Motor neuron (in vitro differentiated cells): ENCODE data around the gene CD2. TPM values are rescaled to one million over a fixed set of nuclear protein-coding genes. Genes with fewer than 3 reads are reported as not detected.
"Not testable (repeated sequence)": the region's sequence is repeated elsewhere in the genome, so short reads cannot be mapped to it uniquely, and the experiment has no call there.

Experiments
- ATAC-seq, 8 experiments: fragments of 200-7000 bp; cut with Tn5 transposase; replicated peaks in 6 of 8; 2 replicates each; pipeline ENCODE4 v1.8.0; 2021; ENCODE audit warnings: mild to moderate bottlenecking in 8 of 8, moderate library complexity in 8 of 8
- H3K27ac ChIP-seq, 2 donors: fragments of 250-450 bp; sonication (Bioruptor Pico); 2 replicates each; pipeline ENCODE4 v1.9.0; 2021; ENCODE audit warnings: antibody characterized with exemption in 2 of 2, mild to moderate bottlenecking in 2 of 2, moderate library complexity in 1 of 2
- H3K4me1 ChIP-seq, 2 donors: fragments of 250-450 bp; sonication (Bioruptor Pico); replicated peaks in 1 of 2; 2 replicates each; pipeline ENCODE4 v1.6.1; 2021; ENCODE audit warnings: antibody characterized with exemption in 2 of 2, mild to moderate bottlenecking in 2 of 2, moderate library complexity in 1 of 2
- H3K4me3 ChIP-seq, 5 donors: fragments of 250-450 bp; sonication (Bioruptor Pico); 2 replicates each; pipeline ENCODE4 v1.9.0; 2021; ENCODE audit warnings: antibody characterized with exemption in 5 of 5, mild to moderate bottlenecking in 5 of 5, moderate library complexity in 4 of 5
- WGBS, 10 experiments: fragments of 450-650 bp; shearing (Covaris generic); methylation state at CpG; one replicate each; pipeline ENCODE4 v1.0.0; 2022; 5-methylcytosine and 5-hydroxymethylcytosine counted together
- in situ Hi-C, 9 experiments: fragments of 400-800 bp; cut with MboI; loops; one replicate each; pipeline ENCODE4 v1.15.0; 2021; ENCODE audit warnings: low sequenced_read_pairs in 9 of 9, low pct_unique_long_range_greater_than_20kb in 2 of 9; ENCODE audit not compliant: unreplicated experiment in 9 of 9
- total RNA-seq, 8 experiments: library from RNA; unstranded; fragments of 300-600 nt; gene quantifications; 2 replicates each; pipeline versions ENCODE4 v1.2.3 to v1.2.4, GENCODE V29; 2022

Gene CD2
- total RNA-seq, 8 experiments from 2014 or later, result 0.13 to 0.66 (median 0.42) TPM; not detected in 4

DNA sequence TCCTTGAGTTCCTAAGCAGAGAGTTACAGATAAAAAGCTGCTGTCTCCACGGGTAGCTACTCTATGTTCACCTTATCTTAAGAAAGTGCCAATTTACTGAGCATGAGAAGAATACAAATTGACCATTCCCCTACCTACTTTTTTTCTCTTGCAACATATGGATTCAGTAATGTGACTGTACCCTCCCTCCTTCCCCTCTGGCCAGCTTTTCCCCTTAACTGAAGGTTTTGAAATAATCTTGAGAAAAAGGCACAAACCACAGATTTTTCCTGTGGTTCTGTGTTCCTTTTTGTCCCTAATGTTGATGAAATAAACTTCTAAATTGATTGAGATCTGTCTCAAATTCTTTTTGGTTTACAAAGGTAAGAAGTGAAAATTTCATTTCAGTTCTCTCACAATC is 2.6 kb upstream of the CD2 start:
- Histone ChIP-seq H3K4me3 (no peak overlapping the region), H3K4me1 (no peaks in the 10 kb centered on the region), H3K27ac (no peak overlapping the region)
- 0 to 89% (median 55%) methylated on average over 1 of the region's 1 CpG; no CpG with 5 or more reads in 1 of the 10 experiments for WGBS, 10 experiments
- in situ Hi-C loops, result no loop called here
- ATAC-seq, result no peak

DNA sequence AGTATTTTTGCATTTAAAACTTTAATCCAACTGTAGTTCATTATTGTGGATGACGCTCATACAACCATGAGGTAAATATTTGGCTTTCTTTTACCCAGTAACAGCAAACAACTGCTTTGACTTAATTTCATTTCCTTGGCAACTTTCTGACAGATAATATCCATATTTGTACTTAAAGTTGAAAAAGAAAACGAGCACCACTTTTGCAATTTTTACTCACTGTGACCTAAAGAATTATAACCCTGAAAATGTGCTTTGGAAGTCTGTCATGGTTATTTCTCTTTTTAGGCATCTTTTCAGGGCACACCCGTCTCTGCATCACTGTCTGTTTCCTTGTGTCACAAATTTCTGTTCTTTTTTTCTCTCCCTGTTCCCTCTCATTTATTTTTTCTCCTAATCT is 918 bp upstream of the CD2 start:
- in situ Hi-C loops, result no loop called here
- no peak overlapping the region for H3K4me3 ChIP-seq
- 0 to 91% (median 68%) methylated on average over 1 to 3 of the region's 3 CpGs; no CpG with 5 or more reads in 1 of the 10 experiments for WGBS, 10 experiments
- no peak overlapping the region for H3K27ac ChIP-seq
- no peak for ATAC-seq
- H3K4me1 ChIP-seq, result no peaks in the 10 kb centered on the region

DNA sequence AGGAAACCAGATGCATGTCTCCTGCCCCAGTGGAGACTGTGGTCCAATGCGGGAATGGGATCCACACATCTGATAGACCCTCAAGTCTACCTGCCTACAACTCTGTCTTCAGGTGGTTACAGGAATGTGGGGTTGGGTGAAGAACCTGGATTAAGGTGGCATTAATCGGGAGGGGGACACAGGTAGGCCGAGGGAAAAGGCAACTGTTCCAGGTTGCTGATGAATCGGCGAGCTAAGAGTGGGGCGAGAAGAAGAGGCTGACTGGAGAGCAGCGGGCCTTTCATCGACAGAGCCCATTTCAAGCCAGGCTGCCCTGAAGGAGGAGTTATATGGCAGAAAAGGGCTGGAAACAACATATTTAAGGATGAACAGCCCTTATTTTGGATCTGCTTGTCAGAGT is 836 bp downstream of the CD2 start:
- no peak for ATAC-seq
- H3K4me3 ChIP-seq, result no peak overlapping the region
- in situ Hi-C loops, result no loop called here
- no peaks in the 10 kb centered on the region for H3K4me1 ChIP-seq
- no peak overlapping the region for H3K27ac ChIP-seq
- WGBS, 10 experiments, result 65 to 97% (median 86%) methylated on average over 2 to 8 of the region's 8 CpGs; no CpG with 5 or more reads in 2 of the 10 experiments

DNA sequence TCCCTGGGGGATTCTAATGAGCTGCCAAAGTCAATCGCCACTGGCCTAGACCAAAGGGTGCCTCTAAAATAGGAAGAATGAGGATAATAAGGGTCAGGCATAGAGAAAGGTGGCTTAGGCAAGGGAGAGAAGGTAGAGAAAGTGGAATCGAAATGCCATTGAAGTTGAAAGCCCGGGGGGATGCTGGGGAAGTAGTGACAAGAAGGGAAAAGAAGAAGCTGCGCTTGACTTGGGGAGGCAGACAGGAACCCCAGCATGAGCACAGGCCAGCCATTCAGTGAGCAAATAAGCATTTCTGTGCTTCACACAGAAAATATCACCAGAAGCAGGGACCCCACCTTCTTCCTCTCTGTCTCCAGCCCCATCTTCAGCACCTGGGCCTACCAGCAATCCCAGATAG is 1.5 kb downstream of the CD2 start:
- H3K4me1 ChIP-seq, result no peaks in the 10 kb centered on the region
- WGBS, 10 experiments, result 63 to 93% (median 85%) methylated on average over 1 to 4 of the region's 4 CpGs; no CpG with 5 or more reads in 3 of the 10 experiments
- in situ Hi-C loops, result no loop called here
- H3K27ac ChIP-seq, result no peak overlapping the region
- H3K4me3 ChIP-seq, result no peak overlapping the region
- no peak for ATAC-seq

GRCh38 chr1:116756092-116756491 is 1.9 kb downstream of the CD2 start:
- ATAC-seq, result not testable (repeated sequence)

GRCh38 chr1:116758456-116758815 is 4.2 kb downstream of the CD2 start:
- ATAC-seq, in situ Hi-C loops, H3K27ac ChIP-seq, H3K4me1 ChIP-seq, H3K4me3 ChIP-seq: not testable (repeated sequence)
- 83 to 100% methylated on average over 2 of the region's 5 CpGs; no CpG with 5 or more reads in 8 of the 10 experiments for WGBS, 10 experiments

More at GRCh38 chr1:116756092-116756491, 1.9 kb downstream of the CD2 start:
- H3K4me1 ChIP-seq, in situ Hi-C loops, H3K4me3 ChIP-seq, H3K27ac ChIP-seq: not testable (repeated sequence)
- 92% methylated on average over 2 of the region's 8 CpGs; no CpG with 5 or more reads in 9 of the 10 experiments for WGBS, 10 experiments

DNA sequence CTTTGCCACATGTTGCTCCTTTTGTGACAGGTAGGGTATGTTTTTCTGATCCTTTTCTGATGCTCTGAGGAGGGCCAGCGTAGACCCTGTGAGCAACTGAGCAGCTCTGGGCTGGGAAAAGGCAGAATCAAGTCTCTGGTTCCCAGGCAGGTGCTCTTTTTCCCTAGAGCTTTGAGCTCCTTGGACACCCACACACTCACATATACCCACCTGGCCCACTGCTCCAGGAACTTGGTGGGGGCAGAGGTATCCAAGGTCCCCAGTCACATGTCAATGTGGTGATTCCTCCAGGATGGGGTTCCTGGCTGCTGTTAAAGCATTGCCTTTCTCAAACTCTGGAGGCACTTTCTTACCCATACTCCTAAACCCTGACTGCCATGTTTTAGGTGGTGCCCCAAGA is 5.4 kb downstream of the CD2 start:
- no peak for ATAC-seq
- H3K27ac ChIP-seq, result no peak overlapping the region
- no peak overlapping the region for H3K4me3 ChIP-seq
- WGBS, 10 experiments, result 40 to 100% (median 95%) methylated on average over 1 of the region's 1 CpG; no CpG with 5 or more reads in 6 of the 10 experiments
- in situ Hi-C loops, result no loop called here
- peaks cover 9 to 10% of the 10 kb centered on the region in 2 donors for H3K4me1 ChIP-seq

DNA sequence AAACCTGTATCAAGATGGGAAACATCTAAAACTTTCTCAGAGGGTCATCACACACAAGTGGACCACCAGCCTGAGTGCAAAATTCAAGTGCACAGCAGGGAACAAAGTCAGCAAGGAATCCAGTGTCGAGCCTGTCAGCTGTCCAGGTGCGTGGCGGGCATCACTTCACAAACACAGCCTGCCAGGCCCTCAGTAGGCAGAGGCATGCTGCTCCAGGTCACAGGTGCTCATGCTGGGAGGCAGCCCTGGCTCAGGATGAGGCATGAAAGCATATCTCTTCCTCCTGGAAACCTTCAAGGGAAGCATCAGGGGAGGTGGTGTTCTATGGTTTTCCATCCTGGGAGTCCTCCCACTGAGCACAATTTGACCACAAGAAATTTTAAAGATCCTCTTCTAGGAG is 6.3 kb downstream of the CD2 start:
- ATAC-seq, result no peak
- Histone ChIP-seq H3K4me3 (no peak overlapping the region), H3K4me1 (peaks cover 9 to 10% of the 10 kb centered on the region in 2 donors), H3K27ac (no peak overlapping the region)
- in situ Hi-C loops, result no loop called here
- 60 to 93% (median 77%) methylated on average over 1 to 2 of the region's 3 CpGs; no CpG with 5 or more reads in 6 of the 10 experiments for WGBS, 10 experiments

DNA sequence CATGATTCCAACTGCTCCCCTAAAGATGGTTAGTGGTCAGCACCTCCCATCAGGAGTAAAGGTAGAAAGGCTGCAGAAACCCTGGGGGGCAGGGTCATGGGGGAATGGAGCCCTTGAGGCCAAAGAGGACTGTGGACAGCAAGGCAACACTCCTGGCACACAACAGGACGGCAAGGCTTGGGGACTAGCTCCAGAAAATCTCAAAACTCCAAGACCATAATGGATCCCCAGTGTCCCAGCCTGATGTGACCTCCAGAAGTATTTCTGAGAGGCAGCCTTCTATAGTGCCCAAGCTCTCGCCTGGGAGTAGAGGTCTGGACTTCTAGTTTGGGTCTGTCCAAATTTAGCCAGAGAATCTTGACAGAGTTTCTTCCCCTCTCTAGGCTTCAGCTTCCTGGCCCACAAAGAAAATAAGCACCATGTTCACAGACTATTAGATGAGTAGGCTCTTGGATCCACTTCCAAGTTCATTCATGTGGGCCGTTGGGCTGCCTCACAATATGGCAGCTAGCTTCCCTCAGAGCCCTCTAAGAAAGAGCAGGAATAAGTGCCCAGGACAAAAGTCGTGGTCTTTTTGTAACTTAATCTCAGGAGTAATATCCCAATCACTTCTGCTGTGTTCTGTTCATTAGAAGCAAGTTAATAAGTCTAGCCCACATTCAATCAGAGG is 6.9 kb downstream of the CD2 start:
- Histone ChIP-seq H3K27ac (no peak overlapping the region), H3K4me1 (peaks cover 9 to 10% of the 10 kb centered on the region in 2 donors), H3K4me3 (no peak overlapping the region)
- no peak for ATAC-seq
- 0 to 94% (median 67%) methylated on average over 1 to 4 of the region's 4 CpGs; no CpG with 5 or more reads in 4 of the 10 experiments for WGBS, 10 experiments
- in situ Hi-C loops, result no loop called here

DNA sequence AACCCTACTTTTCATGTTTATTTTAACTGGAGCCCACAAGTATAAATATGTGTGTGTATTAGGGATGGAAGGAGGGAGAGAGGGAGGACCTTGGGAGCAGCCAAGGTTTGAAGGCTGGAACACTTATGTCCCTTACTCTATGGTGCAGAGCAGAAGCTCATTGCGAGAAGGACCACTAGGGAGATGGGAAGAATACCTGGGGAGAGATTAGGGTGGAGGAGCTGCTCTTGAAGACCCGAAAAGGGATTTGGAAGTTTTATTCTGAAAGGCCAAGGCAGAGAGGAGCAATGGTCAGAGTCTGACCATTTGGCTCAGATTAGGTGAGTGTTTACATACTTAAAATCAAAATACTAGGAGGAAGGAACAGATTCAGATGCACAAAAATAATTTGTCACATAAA is 8.1 kb downstream of the CD2 start:
- Histone ChIP-seq H3K4me3 (no peak overlapping the region), H3K4me1 (peaks cover 9 to 10% of the 10 kb centered on the region in 2 donors), H3K27ac (no peak overlapping the region)
- ATAC-seq, result peak in 1 of 8 experiments; percentile 38
- 30 to 100% (median 96%) methylated on average over 1 to 2 of the region's 2 CpGs; no CpG with 5 or more reads in 1 of the 10 experiments for WGBS, 10 experiments
- in situ Hi-C loops, result no loop called here

GRCh38 chr1:116762781-116763115 is 8.5 kb downstream of the CD2 start:
- peak in 2 of 8 experiments; percentile 16 to 67 for ATAC-seq
- Histone ChIP-seq H3K27ac (peak overlapping the region; percentile 1 to 64), H3K4me3 (no peak overlapping the region), H3K4me1 (peaks cover 9 to 10% of the 10 kb centered on the region in 2 donors)
- WGBS, 10 experiments, result 0 to 63% (median 54%) methylated on average over 1 to 3 of the region's 3 CpGs; no CpG with 5 or more reads in 4 of the 10 experiments
- in situ Hi-C loops, result no loop called here

DNA sequence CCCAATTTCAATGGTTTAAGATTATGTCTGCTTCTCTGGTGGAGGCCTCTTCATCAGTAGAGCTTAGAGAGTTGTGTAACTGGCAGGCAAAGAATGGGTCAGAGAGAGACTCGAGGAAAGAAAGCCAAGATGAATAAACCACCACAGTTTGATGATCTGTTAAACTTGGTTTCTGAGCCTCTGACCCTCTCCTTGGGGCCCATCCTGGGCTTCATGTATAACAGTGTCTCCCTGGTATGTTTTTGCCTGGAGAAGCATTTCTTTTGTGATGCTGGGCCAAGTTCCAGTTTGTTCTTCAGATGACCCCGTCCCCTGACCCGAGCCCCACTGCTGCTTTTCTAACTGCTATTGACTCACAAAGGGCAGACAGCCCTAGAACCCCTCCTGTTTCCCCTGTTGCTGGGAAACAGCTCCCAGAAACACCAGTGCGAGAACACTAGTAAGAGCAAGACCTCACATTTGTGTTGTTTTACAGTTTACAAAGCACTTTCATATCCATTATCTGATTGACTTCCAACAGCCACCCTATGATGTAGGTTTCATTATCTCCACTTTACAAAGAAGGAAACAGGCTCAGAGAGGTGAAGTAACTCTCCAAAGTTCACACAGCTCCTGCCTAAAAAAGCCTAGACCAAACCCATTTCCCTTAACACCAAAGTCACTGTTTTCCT is 9.0 kb downstream of the CD2 start:
- Histone ChIP-seq H3K27ac (peak overlapping the region; percentile 1 to 64), H3K4me3 (no peak overlapping the region), H3K4me1 (peaks cover 9 to 10% of the 10 kb centered on the region in 2 donors)
- 20 to 83% (median 25%) methylated on average over 1 to 4 of the region's 4 CpGs; no CpG with 5 or more reads in 3 of the 10 experiments for WGBS, 10 experiments
- in situ Hi-C loops, result no loop called here
- ATAC-seq, result peak in 6 of 8 experiments; percentile 33 to 84 (median 64)

- peak in 7 of 8 experiments; percentile 27 to 71 (median 35) for ATAC-seq
These were observed 9.7 kb downstream of the CD2 start for GRCh38 chr1:116763787-116764465.

More at GRCh38 chr1:116763787-116764465, 9.7 kb downstream of the CD2 start:
- H3K4me1 ChIP-seq, result peaks cover 9 to 10% of the 10 kb centered on the region in 2 donors
- H3K4me3 ChIP-seq, result no peak overlapping the region
- in situ Hi-C loops, result no loop called here
- no peak overlapping the region for H3K27ac ChIP-seq
- 38 to 90% (median 82%) methylated on average over 3 to 11 of the region's 11 CpGs; no CpG with 5 or more reads in 1 of the 10 experiments for WGBS, 10 experiments
